ENCODE data around the gene CABLES1.

DNA sequence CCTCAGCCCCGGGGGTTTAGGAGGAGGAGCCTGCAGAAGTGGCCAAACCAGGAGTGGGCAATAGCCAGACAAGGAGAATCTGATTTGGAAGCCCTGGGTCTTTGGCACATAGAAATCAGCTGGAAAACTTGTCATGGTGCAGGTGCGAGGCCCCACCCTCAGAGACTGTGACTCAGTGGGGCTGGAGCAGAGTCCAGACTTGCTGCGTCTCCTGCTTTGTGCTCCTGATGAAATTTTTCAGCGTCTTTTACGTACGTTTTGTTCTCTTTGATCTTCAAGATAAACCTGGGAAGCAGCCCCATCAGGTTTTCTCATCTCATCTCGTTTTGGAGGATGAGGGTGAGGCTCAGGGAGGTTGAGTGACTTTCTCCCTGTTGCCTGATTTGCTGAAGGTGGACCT is 114.1 kb downstream of the CABLES1 start:
- no peak for TF ChIP-seq SMC3 (IDR thresholded peaks at IDR 0.05; ENCODE audit: low read depth, low read length)
- TF ChIP-seq FOS (IDR thresholded peaks at IDR 0.05; ENCODE audit: low read depth, low read length): no peak
- TF ChIP-seq, protein P1, sequence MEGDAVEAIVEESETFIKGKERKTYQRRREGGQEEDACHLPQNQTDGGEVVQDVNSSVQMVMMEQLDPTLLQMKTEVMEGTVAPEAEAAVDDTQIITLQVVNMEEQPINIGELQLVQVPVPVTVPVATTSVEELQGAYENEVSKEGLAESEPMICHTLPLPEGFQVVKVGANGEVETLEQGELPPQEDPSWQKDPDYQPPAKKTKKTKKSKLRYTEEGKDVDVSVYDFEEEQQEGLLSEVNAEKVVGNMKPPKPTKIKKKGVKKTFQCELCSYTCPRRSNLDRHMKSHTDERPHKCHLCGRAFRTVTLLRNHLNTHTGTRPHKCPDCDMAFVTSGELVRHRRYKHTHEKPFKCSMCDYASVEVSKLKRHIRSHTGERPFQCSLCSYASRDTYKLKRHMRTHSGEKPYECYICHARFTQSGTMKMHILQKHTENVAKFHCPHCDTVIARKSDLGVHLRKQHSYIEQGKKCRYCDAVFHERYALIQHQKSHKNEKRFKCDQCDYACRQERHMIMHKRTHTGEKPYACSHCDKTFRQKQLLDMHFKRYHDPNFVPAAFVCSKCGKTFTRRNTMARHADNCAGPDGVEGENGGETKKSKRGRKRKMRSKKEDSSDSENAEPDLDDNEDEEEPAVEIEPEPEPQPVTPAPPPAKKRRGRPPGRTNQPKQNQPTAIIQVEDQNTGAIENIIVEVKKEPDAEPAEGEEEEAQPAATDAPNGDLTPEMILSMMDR (conservative IDR thresholded peaks at IDR 0.05; ENCODE audit: low read depth, low read length): no peak
- no peak for TF ChIP-seq RAD21 (IDR thresholded peaks at IDR 0.05; ENCODE audit: low read length)
- no peak for TF ChIP-seq POLR2A (IDR thresholded peaks at IDR 0.05; ENCODE audit: low read depth, low read length)
- TF ChIP-seq RCOR1 (IDR thresholded peaks at IDR 0.05; ENCODE audit: insufficient replicate concordance, low read length): no peak
- TF ChIP-seq MAZ (IDR thresholded peaks at IDR 0.05; ENCODE audit: borderline replicate concordance, low read depth, low read length): no peak
- TF ChIP-seq BHLHE40 (IDR thresholded peaks at IDR 0.05; ENCODE audit: low read depth, low read length): no peak
- TF ChIP-seq, protein P2, sequence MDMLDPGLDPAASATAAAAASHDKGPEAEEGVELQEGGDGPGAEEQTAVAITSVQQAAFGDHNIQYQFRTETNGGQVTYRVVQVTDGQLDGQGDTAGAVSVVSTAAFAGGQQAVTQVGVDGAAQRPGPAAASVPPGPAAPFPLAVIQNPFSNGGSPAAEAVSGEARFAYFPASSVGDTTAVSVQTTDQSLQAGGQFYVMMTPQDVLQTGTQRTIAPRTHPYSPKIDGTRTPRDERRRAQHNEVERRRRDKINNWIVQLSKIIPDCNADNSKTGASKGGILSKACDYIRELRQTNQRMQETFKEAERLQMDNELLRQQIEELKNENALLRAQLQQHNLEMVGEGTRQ (IDR thresholded peaks at IDR 0.05; ENCODE audit: low read depth, low read length): no peak
- no peak for TF ChIP-seq RFX5 (IDR thresholded peaks at IDR 0.05; ENCODE audit: low read depth, low read length)
- no peak for TF ChIP-seq CEBPB (IDR thresholded peaks at IDR 0.05; ENCODE audit: low read depth, low read length)
- TF ChIP-seq CHD1 (IDR thresholded peaks at IDR 0.05; ENCODE audit: low read depth, low read length): no peak
- no peak for TF ChIP-seq MAFK (IDR thresholded peaks at IDR 0.05; ENCODE audit: low read depth, low read length)
